Esophagus muscularis mucosa (tissue), 3 donors: ENCODE results near the gene OR2T27.
"Not testable (repeated sequence)": the region's sequence is repeated elsewhere in the genome, so short reads cannot be mapped to it uniquely, and the experiment has no call there.

Experiments
- CTCF ChIP-seq, 3 experiments: fragments of 200-600 bp in 2 of 3; fragments of 450-650 bp in 1 of 3; sonication (generic) in 2 of 3; IDR thresholded peaks; one replicate each; pipeline ENCODE4 v1.5.1; 2017 to 2019; ENCODE audit warnings: antibody characterized with exemption in 3 of 3, mild to moderate bottlenecking in 2 of 3, moderate library complexity in 1 of 3
- POLR2A ChIP-seq: fragments of 450-650 bp; IDR thresholded peaks from one replicate; pipeline ENCODE4 v1.6.1; 2017; ENCODE audit warnings: antibody characterized with exemption, moderate library complexity, mild to moderate bottlenecking, low read depth

DNA sequence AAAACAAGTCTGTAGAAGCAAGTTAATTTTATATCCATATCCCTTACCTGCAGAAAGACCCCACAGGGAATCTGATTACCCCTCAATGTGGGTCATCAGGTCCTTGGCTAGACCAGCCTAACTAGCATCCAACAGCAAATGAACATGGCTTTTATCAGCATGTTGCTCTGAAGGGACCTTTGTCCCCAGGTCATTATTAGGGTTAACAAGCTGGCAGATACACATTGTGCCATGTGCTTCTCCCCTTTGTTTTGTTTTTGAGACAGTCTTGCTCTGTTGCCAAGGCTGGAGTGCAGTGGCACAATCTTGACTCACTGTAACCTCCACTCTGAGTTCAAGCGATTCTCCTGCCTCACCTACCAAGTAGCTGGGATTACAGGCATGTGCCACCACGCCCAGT, 20.3 kb downstream of the OR2T27 start, which contains the start of gene OR2T11:
- not testable (repeated sequence) for TF ChIP-seq POLR2A; CTCF (IDR thresholded peaks at IDR 0.05)
